C4-2B (cell line): ENCODE results near the gene NSUN2.

Experiments used
- ZFX ChIP-seq: fragments of 450-650 bp; IDR thresholded peaks from 2 replicates; pipeline ENCODE4 v1.6.1; 2017
- TF ChIP-seq, protein P1 (sequence below): fragments of 450-650 bp; conservative IDR thresholded peaks from 2 replicates; pipeline ENCODE4 v1.5.1; 2017; ENCODE audit warnings: mild to moderate bottlenecking

DNA sequence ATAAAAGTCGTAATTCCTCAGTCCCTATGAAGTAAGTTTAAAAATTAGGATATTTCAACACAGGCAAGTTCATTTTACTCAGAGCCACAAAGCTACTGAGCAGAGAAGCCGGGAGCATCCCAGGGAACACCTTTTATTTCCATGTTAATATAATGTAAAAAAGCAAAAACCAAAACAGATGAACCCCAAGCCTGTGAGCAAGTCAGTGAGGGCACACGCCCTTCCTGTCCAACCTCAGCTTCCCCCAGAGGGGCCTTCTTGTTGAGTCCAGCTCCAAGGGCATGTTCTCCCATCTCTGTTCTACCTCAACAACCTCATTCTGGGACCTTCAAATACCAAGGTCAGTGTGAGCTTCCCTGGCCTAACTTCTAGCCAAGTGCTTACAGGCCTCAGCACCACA is 24.8 kb downstream of the NSUN2 start:
- TF ChIP-seq, protein P1, sequence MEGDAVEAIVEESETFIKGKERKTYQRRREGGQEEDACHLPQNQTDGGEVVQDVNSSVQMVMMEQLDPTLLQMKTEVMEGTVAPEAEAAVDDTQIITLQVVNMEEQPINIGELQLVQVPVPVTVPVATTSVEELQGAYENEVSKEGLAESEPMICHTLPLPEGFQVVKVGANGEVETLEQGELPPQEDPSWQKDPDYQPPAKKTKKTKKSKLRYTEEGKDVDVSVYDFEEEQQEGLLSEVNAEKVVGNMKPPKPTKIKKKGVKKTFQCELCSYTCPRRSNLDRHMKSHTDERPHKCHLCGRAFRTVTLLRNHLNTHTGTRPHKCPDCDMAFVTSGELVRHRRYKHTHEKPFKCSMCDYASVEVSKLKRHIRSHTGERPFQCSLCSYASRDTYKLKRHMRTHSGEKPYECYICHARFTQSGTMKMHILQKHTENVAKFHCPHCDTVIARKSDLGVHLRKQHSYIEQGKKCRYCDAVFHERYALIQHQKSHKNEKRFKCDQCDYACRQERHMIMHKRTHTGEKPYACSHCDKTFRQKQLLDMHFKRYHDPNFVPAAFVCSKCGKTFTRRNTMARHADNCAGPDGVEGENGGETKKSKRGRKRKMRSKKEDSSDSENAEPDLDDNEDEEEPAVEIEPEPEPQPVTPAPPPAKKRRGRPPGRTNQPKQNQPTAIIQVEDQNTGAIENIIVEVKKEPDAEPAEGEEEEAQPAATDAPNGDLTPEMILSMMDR: no peak
- no peak for TF ChIP-seq ZFX
